H1 (cell line): ENCODE results near the gene RBM47. TPM values are rescaled to one million over a fixed set of nuclear protein-coding genes. Genes with fewer than 3 reads are reported as not detected.

Experiments used
- CTCF ChIA-PET: fragments of 300-600 bp; sonication (Branson Sonifier 250); formaldehyde crosslinking; loops from one replicate; lab custom pipeline; 2021; ENCODE audit not compliant: partially characterized antibody; lab: Charles Lee
- POLR2A ChIA-PET: fragments of 300-600 bp; sonication (Branson Sonifier 250); formaldehyde crosslinking; loops from one replicate; lab custom pipeline; 2021; ENCODE audit warnings: inconsistent platforms; ENCODE audit not compliant: partially characterized antibody; lab: Charles Lee
- DNase-seq, 2 experiments: peaks; one replicate each; pipeline versions ENCODE4 v3.0.0 to v3.0.0-alpha.2; 2010 to 2022; ENCODE audit warnings: low spot score in 2 of 2, low read depth in 1 of 2, mixed read lengths in 1 of 2
- FAIRE-seq: peaks from 2 replicates; lab custom pipeline; 2011; peaks lifted over from hg19 to GRCh38; lab: Jason Lieb, UNC
- H2AFZ ChIP-seq: 2 replicates; pipeline ENCODE4 v1.8.1; 2012; ENCODE audit warnings: low read length, inconsistent platforms
- H2AK5ac ChIP-seq: 2 replicates; pipeline ENCODE4 v1.6.1; 2013; ENCODE audit warnings: low read depth, low read length
- H2BK120ac ChIP-seq: replicated peaks from 2 replicates; pipeline ENCODE3; 2013; ENCODE audit warnings: low read depth, low read length, inconsistent platforms
- H2BK12ac ChIP-seq: 2 replicates; pipeline ENCODE4 v1.6.1; 2013; ENCODE audit warnings: low read depth, low read length
- H2BK15ac ChIP-seq: 2 replicates; pipeline ENCODE4 v1.6.1; 2013; ENCODE audit warnings: low read length
- H2BK20ac ChIP-seq: 2 replicates; pipeline ENCODE4 v1.6.1; 2013; ENCODE audit warnings: low read length
- H2BK5ac ChIP-seq: 2 replicates; pipeline ENCODE4 v1.6.1; 2013; ENCODE audit warnings: low read depth, low read length
- H3K14ac ChIP-seq: 2 replicates; pipeline ENCODE4 v1.6.1; 2013; ENCODE audit warnings: inconsistent platforms; ENCODE audit not compliant: insufficient read length
- H3K18ac ChIP-seq: 2 replicates; pipeline ENCODE4 v1.6.1; 2013; ENCODE audit warnings: low read length; ENCODE audit errors: extremely low read depth
- H3K23ac ChIP-seq: 2 replicates; pipeline ENCODE4 v1.6.1; 2013; ENCODE audit warnings: inconsistent platforms; ENCODE audit not compliant: insufficient read length
- H3K23me2 ChIP-seq: 2 replicates; pipeline ENCODE4 v1.6.1; 2013; ENCODE audit warnings: low read depth, low read length
- H3K27ac ChIP-seq: 2 replicates; pipeline ENCODE4 v1.6.1; 2011; ENCODE audit warnings: low read depth, low read length, inconsistent platforms
- H3K27me3 ChIP-seq, 4 experiments: replicated peaks in 1 of 4; 1 replicate in 1 of 4; 2 replicates in 3 of 4; pipeline versions ENCODE4 v1.6.1 to v1.8.1; 2011 to 2013; ENCODE audit warnings: low read length in 3 of 4, mild to moderate bottlenecking in 3 of 4, inconsistent platforms in 2 of 4, mixed read lengths in 2 of 4, moderate library complexity in 1 of 4; ENCODE audit not compliant: control insufficient read depth in 3 of 4, insufficient read depth in 3 of 4; ENCODE audit errors: extremely low read depth in 1 of 4
- H3K36me3 ChIP-seq, 4 experiments: 2 replicates each; pipeline versions ENCODE4 v1.6.1 to v1.8.1; 2011 to 2013; ENCODE audit warnings: mild to moderate bottlenecking in 4 of 4, low read length in 3 of 4, moderate library complexity in 2 of 4, control low read depth in 1 of 4, inconsistent platforms in 1 of 4; ENCODE audit not compliant: insufficient read depth in 4 of 4, control insufficient read depth in 2 of 4
- H3K4ac ChIP-seq: replicated peaks from 2 replicates; pipeline ENCODE3; 2013; ENCODE audit warnings: low read length, low read depth, mixed read lengths, inconsistent platforms; ENCODE audit not compliant: insufficient read length
- H3K4me1 ChIP-seq, 4 experiments: replicated peaks in 1 of 4; 1 replicate in 1 of 4; 2 replicates in 3 of 4; pipeline versions ENCODE4 v1.6.1 to v1.8.1; 2011 to 2013; ENCODE audit warnings: low read length in 3 of 4, inconsistent platforms in 2 of 4, mixed read lengths in 1 of 4; ENCODE audit not compliant: insufficient read depth in 4 of 4, control insufficient read depth in 3 of 4
- H3K4me2 ChIP-seq, 2 experiments: 2 replicates each; pipeline versions ENCODE4 v1.6.1 to v1.8.1; 2011 to 2013; ENCODE audit warnings: low read depth in 2 of 2, low read length in 2 of 2, control low read depth in 1 of 2, inconsistent platforms in 1 of 2, mild to moderate bottlenecking in 1 of 2; ENCODE audit not compliant: insufficient read depth in 1 of 2
- H3K4me3 ChIP-seq, 4 experiments: fragments of 200-600, 300-600 bp in 1 of 4; sonication (generic), shearing (Covaris generic), sonication (Bioruptor Twin) in 1 of 4; 2 replicates each; pipeline versions ENCODE4 v1.5.1 to v1.8.1; 2011 to 2016; ENCODE audit warnings: low read length in 4 of 4, low read depth in 3 of 4, control low read depth in 2 of 4, inconsistent platforms in 2 of 4, mild to moderate bottlenecking in 2 of 4, mixed read lengths in 1 of 4, moderate library complexity in 1 of 4; ENCODE audit not compliant: insufficient read depth in 2 of 4; ENCODE audit errors: extremely low read depth in 1 of 4
- H3K56ac ChIP-seq: replicated peaks from 2 replicates; pipeline ENCODE3; 2013; ENCODE audit warnings: low read depth, mild to moderate bottlenecking, mixed read lengths, low read length, inconsistent platforms; ENCODE audit not compliant: insufficient read length
- H3K79me1 ChIP-seq: 2 replicates; pipeline ENCODE4 v1.6.1; 2013; ENCODE audit warnings: low read depth, low read length, control low read depth
- H3K79me2 ChIP-seq, 2 experiments: 2 replicates each; pipeline versions ENCODE4 v1.6.1 to v1.8.1; 2012 to 2013; ENCODE audit warnings: low read length in 2 of 2, mild to moderate bottlenecking in 2 of 2, inconsistent platforms in 1 of 2; ENCODE audit not compliant: insufficient read depth in 2 of 2, control insufficient read depth in 1 of 2
- H3K9ac ChIP-seq, 4 experiments: replicated peaks in 1 of 4; 1 replicate in 1 of 4; 2 replicates in 3 of 4; pipeline versions ENCODE4 v1.6.1 to v1.8.1; 2011 to 2013; ENCODE audit warnings: low read depth in 3 of 4, low read length in 3 of 4, control low read depth in 2 of 4, mild to moderate bottlenecking in 2 of 4, moderate library complexity in 2 of 4, inconsistent platforms in 1 of 4; ENCODE audit errors: extremely low read depth in 1 of 4
- H3K9me3 ChIP-seq, 2 experiments: 2 replicates each; pipeline versions ENCODE4 v1.6.1 to v1.8.1; 2012 to 2013; ENCODE audit warnings: mild to moderate bottlenecking in 2 of 2, moderate library complexity in 2 of 2, control low read depth in 1 of 2, inconsistent platforms in 1 of 2, low read depth in 1 of 2, low read length in 1 of 2, mixed read lengths in 1 of 2; ENCODE audit not compliant: insufficient read depth in 2 of 2
- H4K20me1 ChIP-seq, 2 experiments: replicated peaks in 1 of 2; 2 replicates each; pipeline versions ENCODE3 to v1.8.1; 2011 to 2013; ENCODE audit warnings: inconsistent platforms in 2 of 2, low read length in 2 of 2, mild to moderate bottlenecking in 1 of 2; ENCODE audit not compliant: insufficient read depth in 2 of 2, control insufficient read depth in 1 of 2
- H4K5ac ChIP-seq: 2 replicates; pipeline ENCODE4 v1.6.1; 2013; ENCODE audit warnings: low read length, low read depth, mixed read lengths, inconsistent platforms; ENCODE audit not compliant: insufficient read length
- H4K8ac ChIP-seq: 2 replicates; pipeline ENCODE4 v1.8.0; 2013; ENCODE audit warnings: mild to moderate bottlenecking, moderate library complexity, low read length, inconsistent platforms; ENCODE audit not compliant: insufficient read depth; ENCODE audit errors: extremely low read depth
- H4K91ac ChIP-seq: replicated peaks from 2 replicates; pipeline ENCODE3; 2013; ENCODE audit warnings: low read length, mixed read lengths, inconsistent platforms; ENCODE audit not compliant: insufficient read length
- BCL11A ChIP-seq, 2 experiments: IDR thresholded peaks; one replicate each; pipeline ENCODE4 v1.6.1; 2011; ENCODE audit warnings: low read depth in 2 of 2, low read length in 2 of 2, mild to moderate bottlenecking in 2 of 2
- KDM4A ChIP-seq: IDR thresholded peaks from one replicate; pipeline ENCODE4 v1.7.1; 2012; ENCODE audit warnings: low read depth, mild to moderate bottlenecking, moderate library complexity, low read length, inconsistent platforms; ENCODE audit not compliant: severe bottlenecking
- NRF1 ChIP-seq: IDR thresholded peaks from 2 replicates; pipeline ENCODE4 v1.6.1; 2011; ENCODE audit warnings: mild to moderate bottlenecking, low read depth, low read length, improper control_type of control experiment
- POLR2AphosphoS5 ChIP-seq: IDR thresholded peaks from 2 replicates; pipeline ENCODE4 v1.6.1; 2011; ENCODE audit warnings: low read depth, low read length
- RXRA ChIP-seq: IDR thresholded peaks from 2 replicates; pipeline ENCODE4 v1.6.1; 2011; ENCODE audit warnings: low read depth, mild to moderate bottlenecking, low read length, moderate library complexity; ENCODE audit not compliant: insufficient read depth
- SIN3A ChIP-seq, 2 experiments: IDR thresholded peaks in 1 of 2; conservative IDR thresholded peaks in 1 of 2; 2 replicates each; pipeline ENCODE4 v1.6.1; 2011 to 2012; ENCODE audit warnings: low read length in 2 of 2, improper control_type of control experiment in 1 of 2, low read depth in 1 of 2, mild to moderate bottlenecking in 1 of 2
- SIX5 ChIP-seq: IDR thresholded peaks from 2 replicates; pipeline ENCODE4 v1.6.1; 2011; ENCODE audit warnings: mild to moderate bottlenecking, low read depth, low read length
- TBP ChIP-seq: IDR thresholded peaks from 2 replicates; pipeline ENCODE4 v1.6.1; 2011; ENCODE audit warnings: low read depth, low read length, improper control_type of control experiment
- ZNF274 ChIP-seq: IDR thresholded peaks from 2 replicates; pipeline ENCODE4 v1.7.0; 2012; ENCODE audit warnings: low read length, borderline replicate concordance; ENCODE audit errors: extremely low read depth
- WGBS, 2 experiments: shearing (Covaris generic) in 1 of 2; methylation state at CpG; one replicate each; pipeline versions ENCODE4 v1.1.6 to v1.1.7; 2013 to 2015; ENCODE audit warnings: low lambda C conversion rate in 2 of 2, mixed read lengths in 2 of 2, inconsistent platforms in 1 of 2, low coverage in 1 of 2, missing lambda C conversion rate in 1 of 2; ENCODE audit not compliant: insufficient replicate concordance in 2 of 2, insufficient coverage in 1 of 2, insufficient read length in 1 of 2; ENCODE audit errors: extremely low coverage in 1 of 2, missing lambda C conversion rate in 1 of 2; 5-methylcytosine and 5-hydroxymethylcytosine counted together
- polyA plus RNA-seq, 7 experiments: library from polyadenylated mRNA; depleted of rRNA in 3 of 7; stranded (reverse) in 5 of 7; unstranded in 2 of 7; fragments of >200 nt in 5 of 7; fragments of 200-250 nt in 2 of 7; gene quantifications; 1 replicate in 5 of 7; 2 replicates in 1 of 7; 4 replicates in 1 of 7; pipeline versions ENCODE4 v1.2.1 to v1.2.3, GENCODE V29; 2011 to 2013; ENCODE audit warnings: missing spikeins in 2 of 7, mixed read lengths in 2 of 7
- total RNA-seq: library from RNA; stranded (reverse); fragmentation: NEBNext Ultra II Directional; extraction: Animal tissue kit (Norgen Biotek cat#: 25700); gene quantifications from 2 replicates; pipeline ENCODE4 v1.2.1, GENCODE V29; 2021

RBM47 gene
- total and polyA plus RNA-seq, 2 of the 8 experiments (the other 6 are each of a cell fraction or from before 2014, with no cell fraction given), result 42.8 to 78.9 TPM

GRCh38 chr4:40649321-40649720, 19.7 kb upstream of the RBM47 start:
- Histone ChIP-seq H3K4ac (no peak overlapping the region), H3K9ac (no peak overlapping the region), H2AFZ (no peak overlapping the region), H4K5ac (no peak overlapping the region), H4K91ac (peak overlapping the region; percentile 85), H3K14ac (no peak overlapping the region), H2BK5ac (no peak overlapping the region), H3K23me2 (no peaks in the 10 kb centered on the region), H3K18ac (no peak overlapping the region), H3K27me3 (no peaks in the 10 kb centered on the region), H3K4me3 (no peak overlapping the region), H3K4me1 (peaks cover 4 to 16% (median 6%) of the 10 kb centered on the region in 4 experiments; a peak in 5 of 7 replicates), H3K23ac (no peak overlapping the region), H2BK12ac (0 out of 2 replicates have a peak overlapping the region, but pooled peaks have one; percentile 7), H3K79me2 (no peaks in the 10 kb centered on the region), H3K79me1 (no peaks in the 10 kb centered on the region), H2AK5ac (no peak overlapping the region), H2BK20ac (no peak overlapping the region), H2BK15ac (no peak overlapping the region), H4K20me1 (no peaks in the 10 kb centered on the region), H3K56ac (no peak overlapping the region), H3K36me3 (no peaks in the 10 kb centered on the region), H2BK120ac (no peak overlapping the region), H3K4me2 (no peak overlapping the region), H3K9me3 (no peaks in the 10 kb centered on the region), H3K27ac (no peak overlapping the region), H4K8ac (no peak overlapping the region)
- ChIA-PET POLR2A (interaction anchor here (0.9 to 4.1 kb wide), 3 partner anchors 12 to 23 kb away, joined by 4 to 13 read pairs (median 4); partner anchors contain the start of gene RBM47), CTCF (interaction anchor here (0.9 to 1.0 kb wide), 2 partner anchors 26 to 74 kb away, joined by 3 read pairs; no protein-coding TSS in a partner anchor)
- DNase-seq, result no peak
- 86% methylated on average over 6 of the region's 6 CpGs; no CpG with 5 or more reads in 1 of the 2 experiments for WGBS, 2 experiments
- no peak for FAIRE-seq
- no peak for TF ChIP-seq RXRA
- TF ChIP-seq TBP, result no peak
- no peak for TF ChIP-seq BCL11A (IDR thresholded peaks at IDR 0.05; ENCODE audit: low read depth in 2 of 2, low read length in 2 of 2)
- no peak for TF ChIP-seq ZNF274
- TF ChIP-seq SIN3A (conservative IDR thresholded peaks at IDR 0.05 in 1 of 2, IDR thresholded peaks at IDR 0.05 in 1 of 2; ENCODE audit: low read depth in 1 of 2, low read length in 2 of 2), result no peak
- TF ChIP-seq POLR2AphosphoS5, result no peak
- no peak for TF ChIP-seq NRF1
- no peak for TF ChIP-seq SIX5
- no peak for TF ChIP-seq KDM4A
